Smooth muscle cell (in vitro differentiated cells): ENCODE data around the gene DYSF. TPM values are rescaled to one million over a fixed set of nuclear protein-coding genes. Genes with fewer than 3 reads are reported as not detected.

Experiments used
- DNase-seq: peaks from one replicate; lab custom pipeline; 2025; ENCODE audit not compliant: unreplicated experiment; lab: John Stamatoyannopoulos, UW
- H2AFZ ChIP-seq: fragments of 200-600 bp; sonication (generic); 2 replicates; pipeline ENCODE4 v1.6.0; 2016; ENCODE audit warnings: antibody characterized with exemption, low read depth, mild to moderate bottlenecking
- H3F3A ChIP-seq: fragments of 200-600 bp; sonication (generic); 2 replicates; pipeline ENCODE4 v1.6.0; 2017; ENCODE audit warnings: antibody characterized with exemption, low read depth
- H3K27ac ChIP-seq: fragments of 200-600 bp; sonication (generic); 2 replicates; pipeline ENCODE4 v1.5.1; 2016; ENCODE audit warnings: low read depth, mild to moderate bottlenecking
- H3K27me3 ChIP-seq: fragments of 200-600 bp; sonication (generic); 2 replicates; pipeline ENCODE4 v1.6.1; 2016; ENCODE audit warnings: low read depth, mild to moderate bottlenecking
- H3K36me3 ChIP-seq: fragments of 200-600 bp; sonication (generic); 2 replicates; pipeline ENCODE4 v1.5.1; 2016; ENCODE audit warnings: low read depth
- H3K4me1 ChIP-seq: fragments of 200-600 bp; sonication (generic); 2 replicates; pipeline ENCODE4 v1.5.1; 2016; ENCODE audit warnings: low read depth
- H3K4me2 ChIP-seq: fragments of 200-600 bp; sonication (generic); 2 replicates; pipeline ENCODE4 v1.6.0; 2016; ENCODE audit warnings: mild to moderate bottlenecking
- H3K4me3 ChIP-seq: fragments of 200-600 bp; sonication (generic); 2 replicates; pipeline ENCODE4 v1.5.1; 2016; ENCODE audit warnings: mild to moderate bottlenecking
- H3K79me2 ChIP-seq: fragments of 200-600 bp; sonication (generic); 2 replicates; pipeline ENCODE4 v1.6.0; 2016; ENCODE audit warnings: low read depth, mild to moderate bottlenecking
- H3K9ac ChIP-seq: fragments of 200-600 bp; sonication (generic); 2 replicates; pipeline ENCODE4 v1.6.0; 2016; ENCODE audit warnings: low read depth
- H3K9me3 ChIP-seq: fragments of 200-600 bp; sonication (generic); replicated peaks from 2 replicates; pipeline ENCODE4 v1.5.1; 2016; ENCODE audit warnings: low read depth
- H4K20me1 ChIP-seq: fragments of 200-600 bp; sonication (generic); 2 replicates; pipeline ENCODE4 v1.6.0; 2016; ENCODE audit warnings: low read depth
- CTCF ChIP-seq: fragments of 200-600 bp; sonication (generic); IDR thresholded peaks from 2 replicates; pipeline ENCODE4 v1.5.1; 2017; ENCODE audit warnings: borderline replicate concordance, mild to moderate bottlenecking, antibody characterized with exemption; ENCODE audit not compliant: insufficient read depth, poor library complexity, severe bottlenecking
- WGBS: methylation state at CpG from one replicate; pipeline ENCODE4 v1.1.7; 2016; ENCODE audit warnings: low lambda C conversion rate; 5-methylcytosine and 5-hydroxymethylcytosine counted together
- polyA plus RNA-seq: library from polyadenylated mRNA; unstranded; fragments of >200 nt; fragmentation: Nextera tagmentation; extraction: Ambion mirVana; gene quantifications from 2 replicates; pipeline ENCODE4 v1.2.1, GENCODE V29; 2016
- total RNA-seq: library from RNA; depleted of rRNA; stranded (reverse); fragments of >200 nt; gene quantifications from 2 replicates; pipeline ENCODE4 v1.2.3, GENCODE V29; 2014

DYSF gene
- total and polyA plus RNA-seq, 2 experiments from 2014 or later: 0.64 to 1.6 TPM

GRCh38 chr2:71640489-71640888 is 187.1 kb downstream of the DYSF start:
- DNase-seq: no peak
- Histone ChIP-seq H3K79me2 (no peaks in the 10 kb centered on the region), H4K20me1 (no peaks in the 10 kb centered on the region)

GRCh38 chr2:71643674-71644357 is 190.5 kb downstream of the DYSF start:
- 77% methylated on average over 13 of the region's 13 CpGs for WGBS
- TF ChIP-seq CTCF: no peak

More at GRCh38 chr2:71640489-71640888, 187.1 kb downstream of the DYSF start:
- no peaks in the 10 kb centered on the region for H3K27me3 ChIP-seq
- no peaks in the 10 kb centered on the region for H3F3A ChIP-seq
- H3K4me3 ChIP-seq: no peak overlapping the region
- no peaks in the 10 kb centered on the region for H3K4me1 ChIP-seq
- H3K9me3 ChIP-seq: no peaks in the 10 kb centered on the region
- H3K4me2 ChIP-seq: no peak overlapping the region
- no peak overlapping the region for H3K9ac ChIP-seq
- no peaks in the 10 kb centered on the region for H3K36me3 ChIP-seq
- no peak for TF ChIP-seq CTCF
- 81% methylated on average over 5 of the region's 5 CpGs for WGBS
- H2AFZ ChIP-seq: no peak overlapping the region
- H3K27ac ChIP-seq: no peak overlapping the region

GRCh38 chr2:71646028-71646427 is 192.7 kb downstream of the DYSF start:
- Histone ChIP-seq H3K36me3 (no peaks in the 10 kb centered on the region), H3K9ac (no peak overlapping the region), H3K9me3 (no peaks in the 10 kb centered on the region), H4K20me1 (no peaks in the 10 kb centered on the region), H3K27me3 (no peaks in the 10 kb centered on the region), H3K79me2 (no peaks in the 10 kb centered on the region), H3K4me2 (no peak overlapping the region), H3F3A (no peaks in the 10 kb centered on the region), H3K4me3 (no peak overlapping the region), H3K4me1 (no peaks in the 10 kb centered on the region), H2AFZ (no peak overlapping the region), H3K27ac (no peak overlapping the region)
- DNase-seq: no peak
- 93% methylated on average over 4 of the region's 4 CpGs for WGBS
- no peak for TF ChIP-seq CTCF

More at GRCh38 chr2:71643674-71644357, 190.5 kb downstream of the DYSF start:
- no peaks in the 10 kb centered on the region for H4K20me1 ChIP-seq
- H3K36me3 ChIP-seq: no peaks in the 10 kb centered on the region
- H3K4me1 ChIP-seq: no peaks in the 10 kb centered on the region
- no peaks in the 10 kb centered on the region for H3F3A ChIP-seq
- DNase-seq: no peak
- no peaks in the 10 kb centered on the region for H3K79me2 ChIP-seq
- H3K27ac ChIP-seq: peak overlapping the region; percentile 4
- no peaks in the 10 kb centered on the region for H3K9me3 ChIP-seq
- H3K4me2 ChIP-seq: no peak overlapping the region
- H2AFZ ChIP-seq: no peak overlapping the region
- no peaks in the 10 kb centered on the region for H3K27me3 ChIP-seq
- no peak overlapping the region for H3K9ac ChIP-seq
- H3K4me3 ChIP-seq: no peak overlapping the region

- no peak for DNase-seq
- H3K4me2 ChIP-seq: no peak overlapping the region
- H4K20me1 ChIP-seq: no peaks in the 10 kb centered on the region
- H3K4me1 ChIP-seq: no peaks in the 10 kb centered on the region
- 100% methylated on average over 1 of the region's 1 CpG for WGBS
- H3F3A ChIP-seq: no peaks in the 10 kb centered on the region
- no peaks in the 10 kb centered on the region for H3K79me2 ChIP-seq
- TF ChIP-seq CTCF: no peak
- H2AFZ ChIP-seq: no peak overlapping the region
- H3K36me3 ChIP-seq: no peaks in the 10 kb centered on the region
- no peak overlapping the region for H3K9ac ChIP-seq
- no peak overlapping the region for H3K4me3 ChIP-seq
- no peaks in the 10 kb centered on the region for H3K27me3 ChIP-seq
- no peaks in the 10 kb centered on the region for H3K9me3 ChIP-seq
- H3K27ac ChIP-seq: no peak overlapping the region
Observed at GRCh38 chr2:71647356-71647755, 194.0 kb downstream of the DYSF start.
